Kidney glomerular epithelial cell (primary cell): ENCODE data around the gene SMAD7.

ENCODE experiments used
- DNase-seq: peaks from one replicate; lab custom pipeline; 2025; lab: John Stamatoyannopoulos, UW

SMAD7 gene

GRCh38 chr18:48893608-48894600 is 56.9 kb downstream of the SMAD7 start:
- DNase-seq: no peak

- no peak for DNase-seq
Observed at GRCh38 chr18:48893061-48893607, 57.6 kb downstream of the SMAD7 start.

- no peak for DNase-seq
Observed at GRCh38 chr18:48892146-48892855, 58.5 kb downstream of the SMAD7 start.

GRCh38 chr18:48891721-48892120 is 59.0 kb downstream of the SMAD7 start:
- no peak for DNase-seq

GRCh38 chr18:48889981-48890762 is 60.6 kb downstream of the SMAD7 start:
- no peak for DNase-seq

- DNase-seq: no peak
Observed at GRCh38 chr18:48889115-48889941, 61.4 kb downstream of the SMAD7 start.

GRCh38 chr18:48888773-48889080 is 62.0 kb downstream of the SMAD7 start:
- no peak for DNase-seq

- DNase-seq: no peak
Observed at GRCh38 chr18:48887905-48888772, 62.6 kb downstream of the SMAD7 start.

- no peak for DNase-seq
Observed at GRCh38 chr18:48887294-48887904, 63.4 kb downstream of the SMAD7 start.

GRCh38 chr18:48886520-48887293 is 64.1 kb downstream of the SMAD7 start:
- no peak for DNase-seq

GRCh38 chr18:48885924-48886400 is 64.8 kb downstream of the SMAD7 start:
- no peak for DNase-seq

- no peak for DNase-seq
Observed at GRCh38 chr18:48885266-48885923, 65.4 kb downstream of the SMAD7 start.

GRCh38 chr18:48884771-48885170 is 66.0 kb downstream of the SMAD7 start:
- DNase-seq: no peak

- DNase-seq: no peak
Observed at GRCh38 chr18:48884306-48884705, 66.5 kb downstream of the SMAD7 start.

- DNase-seq: no peak
Observed at GRCh38 chr18:48882379-48882778, 68.4 kb downstream of the SMAD7 start.

- DNase-seq: no peak
Observed at GRCh38 chr18:48880931-48881330, 69.8 kb downstream of the SMAD7 start.

- DNase-seq: no peak
Observed at GRCh38 chr18:48879008-48879431, 71.7 kb downstream of the SMAD7 start.

- no peak for DNase-seq
Observed at GRCh38 chr18:48878471-48878870, 72.3 kb downstream of the SMAD7 start.
